BLaER1 (cell line): Measurements from ENCODE around the gene PSD4.

Experiments
- H3K27ac ChIP-seq: shearing (Covaris generic); formaldehyde crosslinking; 2 replicates; pipeline ENCODE4 v1.8.1; 2022
- H3K27me3 ChIP-seq: shearing (Covaris generic); formaldehyde crosslinking; 2 replicates; pipeline ENCODE4 v1.8.1; 2022
- H3K36me3 ChIP-seq: shearing (Covaris generic); formaldehyde crosslinking; 2 replicates; pipeline ENCODE4 v1.8.1; 2022
- H3K4me1 ChIP-seq: shearing (Covaris generic); formaldehyde crosslinking; 2 replicates; pipeline ENCODE4 v1.8.1; 2022
- H3K4me2 ChIP-seq: shearing (Covaris generic); formaldehyde crosslinking; 2 replicates; pipeline ENCODE4 v1.8.1; 2022
- H3K4me3 ChIP-seq: shearing (Covaris generic); formaldehyde crosslinking; 2 replicates; pipeline ENCODE4 v1.8.1; 2022
- H3K9ac ChIP-seq: shearing (Covaris generic); formaldehyde crosslinking; 2 replicates; pipeline ENCODE4 v1.8.1; 2022
- H3K9me3 ChIP-seq: shearing (Covaris generic); formaldehyde crosslinking; 2 replicates; pipeline ENCODE4 v1.8.1; 2022
- H4K20me1 ChIP-seq: shearing (Covaris generic); formaldehyde crosslinking; 2 replicates; pipeline ENCODE4 v1.8.1; 2022
- Cebpa-rat ChIP-seq: shearing (Covaris generic); IDR thresholded peaks from 2 replicates; pipeline ENCODE4 v1.8.1; 2022

PSD4 gene

GRCh38 chr2:113176696-113177355, 3.1 kb downstream of the PSD4 start:
- no peak overlapping the region for H3K4me3 ChIP-seq
- peaks cover 66% of the 10 kb centered on the region for H4K20me1 ChIP-seq
- no peak overlapping the region for H3K9ac ChIP-seq

GRCh38 chr2:113178069-113178746, 4.4 kb downstream of the PSD4 start:
- Histone ChIP-seq H3K4me1 (peaks cover 89% of the 10 kb centered on the region), H3K4me3 (no peak overlapping the region), H3K9ac (no peak overlapping the region), H3K4me2 (0 out of 2 replicates have a peak overlapping the region, but pooled peaks have one; percentile 94), H3K9me3 (no peaks in the 10 kb centered on the region), H4K20me1 (peaks cover 80% of the 10 kb centered on the region), H3K27me3 (no peaks in the 10 kb centered on the region), H3K27ac (no peak overlapping the region), H3K36me3 (peaks cover 20% of the 10 kb centered on the region)
- no peak for TF ChIP-seq Cebpa-rat

More at GRCh38 chr2:113176696-113177355, 3.1 kb downstream of the PSD4 start:
- TF ChIP-seq Cebpa-rat = no peak
- peaks cover 8% of the 10 kb centered on the region; the same call in 1 of the 2 replicates for H3K36me3 ChIP-seq
- H3K27ac ChIP-seq = no peak overlapping the region
- peaks cover 86% of the 10 kb centered on the region for H3K4me1 ChIP-seq
- H3K27me3 ChIP-seq = no peaks in the 10 kb centered on the region
- peak overlapping the region; percentile 98 for H3K4me2 ChIP-seq
- no peaks in the 10 kb centered on the region for H3K9me3 ChIP-seq

- Histone ChIP-seq H3K4me3 (no peak overlapping the region), H4K20me1 (peaks cover 87% of the 10 kb centered on the region), H3K9me3 (no peaks in the 10 kb centered on the region), H3K27ac (no peak overlapping the region), H3K9ac (no peak overlapping the region), H3K4me1 (peaks cover 82% of the 10 kb centered on the region), H3K27me3 (no peaks in the 10 kb centered on the region), H3K36me3 (peaks cover 25% of the 10 kb centered on the region), H3K4me2 (peak overlapping the region; percentile 94)
- TF ChIP-seq Cebpa-rat = no peak
These were observed 5.1 kb downstream of the PSD4 start for GRCh38 chr2:113178891-113179290.

- H4K20me1 ChIP-seq = peaks cover 93% of the 10 kb centered on the region
- H3K9me3 ChIP-seq = no peaks in the 10 kb centered on the region
- no peak overlapping the region for H3K27ac ChIP-seq
- TF ChIP-seq Cebpa-rat = no peak
- H3K4me3 ChIP-seq = no peak overlapping the region
- no peaks in the 10 kb centered on the region for H3K27me3 ChIP-seq
- H3K4me1 ChIP-seq = peaks cover 76% of the 10 kb centered on the region
- H3K9ac ChIP-seq = no peak overlapping the region
- H3K4me2 ChIP-seq = peak overlapping the region; percentile 94
- H3K36me3 ChIP-seq = peaks cover 26% of the 10 kb centered on the region
These were observed 5.8 kb downstream of the PSD4 start for GRCh38 chr2:113179446-113180045.

- Histone ChIP-seq H3K4me3 (no peak overlapping the region), H3K4me2 (peak overlapping the region; percentile 94), H3K27ac (peak overlapping the region; percentile 51), H4K20me1 (peaks cover 100% of the 10 kb centered on the region), H3K4me1 (peaks cover 68% of the 10 kb centered on the region), H3K36me3 (peaks cover 34% of the 10 kb centered on the region), H3K9me3 (no peaks in the 10 kb centered on the region), H3K9ac (0 out of 2 replicates have a peak overlapping the region, but pooled peaks have one; percentile 1), H3K27me3 (no peaks in the 10 kb centered on the region)
- no peak for TF ChIP-seq Cebpa-rat
These were observed 6.6 kb downstream of the PSD4 start for GRCh38 chr2:113180131-113180946.

- Histone ChIP-seq H4K20me1 (peaks cover 96% of the 10 kb centered on the region), H3K4me1 (peaks cover 57% of the 10 kb centered on the region), H3K27me3 (no peaks in the 10 kb centered on the region), H3K27ac (peak overlapping the region; percentile 71), H3K9me3 (no peaks in the 10 kb centered on the region), H3K4me2 (peak overlapping the region; percentile 94), H3K36me3 (peaks cover 46% of the 10 kb centered on the region), H3K9ac (peak overlapping the region; percentile 56), H3K4me3 (peak overlapping the region; percentile 26; the same call in 1 of the 2 replicates)
- no peak for TF ChIP-seq Cebpa-rat
These were observed 7.7 kb downstream of the PSD4 start for GRCh38 chr2:113181258-113182051.

- Histone ChIP-seq H3K27me3 (no peaks in the 10 kb centered on the region), H3K4me1 (peaks cover 47% of the 10 kb centered on the region), H3K4me2 (peak overlapping the region; percentile 94), H3K27ac (peak overlapping the region; percentile 71), H3K4me3 (no peak overlapping the region), H3K36me3 (peaks cover 52% of the 10 kb centered on the region), H4K20me1 (peaks cover 84% of the 10 kb centered on the region), H3K9ac (no peak overlapping the region), H3K9me3 (no peaks in the 10 kb centered on the region)
- no peak for TF ChIP-seq Cebpa-rat
These were observed 8.9 kb downstream of the PSD4 start for GRCh38 chr2:113182471-113183260.

GRCh38 chr2:113183264-113183663, 9.5 kb downstream of the PSD4 start:
- Histone ChIP-seq H4K20me1 (peaks cover 80% of the 10 kb centered on the region), H3K9me3 (no peaks in the 10 kb centered on the region), H3K9ac (no peak overlapping the region), H3K27ac (no peak overlapping the region), H3K4me1 (peaks cover 47% of the 10 kb centered on the region), H3K4me3 (no peak overlapping the region), H3K36me3 (peaks cover 54% of the 10 kb centered on the region), H3K4me2 (no peak overlapping the region), H3K27me3 (no peaks in the 10 kb centered on the region)
- TF ChIP-seq Cebpa-rat = no peak
